BLaER1 treated with 17β-estradiol and CSF1 and Interleukin-3, amounts not matched to agents 10 nM and 100 nM (cell line): ENCODE measurements around the gene PRRC2C.
A peak's percentile ranks its signal among the peaks of the same experiment; 100 is the strongest.
"Not testable (repeated sequence)": the region's sequence is repeated elsewhere in the genome, so short reads cannot be mapped to it uniquely, and the experiment has no call there.

Experiments used
- H3K27ac ChIP-seq, 11 experiments: shearing (Covaris generic); formaldehyde crosslinking; 2 replicates each; pipeline ENCODE4 v1.8.1; 2022
- H3K27me3 ChIP-seq, 11 experiments: shearing (Covaris generic); formaldehyde crosslinking; 2 replicates each; pipeline ENCODE4 v1.8.1; 2022
- H3K36me3 ChIP-seq, 11 experiments: shearing (Covaris generic); formaldehyde crosslinking; 2 replicates each; pipeline ENCODE4 v1.8.1; 2022
- H3K4me1 ChIP-seq, 10 experiments: shearing (Covaris generic); formaldehyde crosslinking; 2 replicates each; pipeline ENCODE4 v1.8.1; 2022
- H3K4me2 ChIP-seq, 11 experiments: shearing (Covaris generic); formaldehyde crosslinking; 2 replicates each; pipeline ENCODE4 v1.8.1; 2022
- H3K4me3 ChIP-seq, 10 experiments: shearing (Covaris generic); formaldehyde crosslinking; 2 replicates each; pipeline ENCODE4 v1.8.1; 2022
- H3K9ac ChIP-seq, 11 experiments: shearing (Covaris generic); formaldehyde crosslinking; 2 replicates each; pipeline ENCODE4 v1.8.1; 2022
- H3K9me3 ChIP-seq, 11 experiments: shearing (Covaris generic); formaldehyde crosslinking; replicated peaks in 1 of 11; 2 replicates each; pipeline ENCODE4 v1.8.1; 2022
- H4K20me1 ChIP-seq, 11 experiments: shearing (Covaris generic); formaldehyde crosslinking; 2 replicates each; pipeline ENCODE4 v1.8.1; 2022
- Cebpa-rat ChIP-seq, 11 experiments: shearing (Covaris generic); IDR thresholded peaks; 2 replicates each; pipeline ENCODE4 v1.8.1; 2022

The PRRC2C gene

GRCh38 chr1:171582589-171582988 lies 97.3 kb downstream of the PRRC2C start:
- TF ChIP-seq Cebpa-rat (IDR thresholded peaks at IDR 0.05) = no peak
- peaks cover 94 to 100% (median 100%) of the 10 kb centered on the region in 11 experiments for H3K36me3 ChIP-seq
- no peak overlapping the region for H3K9ac ChIP-seq

GRCh38 chr1:171583591-171584201 lies 98.4 kb downstream of the PRRC2C start:
- Histone ChIP-seq H3K9me3 (no peaks in the 10 kb centered on the region), H3K4me1 (no peaks in the 10 kb centered on the region), H3K27ac (no peak overlapping the region), H3K4me3 (no peak overlapping the region), H3K4me2 (no peak overlapping the region), H4K20me1 (peaks cover 6 to 73% (median 19%) of the 10 kb centered on the region in 11 experiments; a peak in 16 of 22 replicates), H3K27me3 (no peaks in the 10 kb centered on the region), H3K36me3 (peaks cover 94 to 100% (median 100%) of the 10 kb centered on the region in 11 experiments), H3K9ac (no peak overlapping the region)
- no peak for TF ChIP-seq Cebpa-rat (IDR thresholded peaks at IDR 0.05)

More at GRCh38 chr1:171582589-171582988, 97.3 kb downstream of the PRRC2C start:
- no peaks in the 10 kb centered on the region for H3K27me3 ChIP-seq
- no peaks in the 10 kb centered on the region for H3K9me3 ChIP-seq
- no peaks in the 10 kb centered on the region for H3K4me1 ChIP-seq
- H3K27ac ChIP-seq = no peak overlapping the region
- H3K4me3 ChIP-seq = no peak overlapping the region
- no peak overlapping the region for H3K4me2 ChIP-seq
- peaks cover 7 to 77% (median 19%) of the 10 kb centered on the region in 11 experiments; a peak in 17 of 22 replicates for H4K20me1 ChIP-seq

- H3K4me2 ChIP-seq = no peak overlapping the region
- no peak for TF ChIP-seq Cebpa-rat (IDR thresholded peaks at IDR 0.05)
- no peak overlapping the region for H3K9ac ChIP-seq
- peaks cover 94 to 100% (median 100%) of the 10 kb centered on the region in 11 experiments for H3K36me3 ChIP-seq
- no peaks in the 10 kb centered on the region for H3K4me1 ChIP-seq
- H3K27ac ChIP-seq = no peak overlapping the region
- peaks cover 6 to 66% (median 22%) of the 10 kb centered on the region in 11 experiments; a peak in 16 of 22 replicates for H4K20me1 ChIP-seq
- no peaks in the 10 kb centered on the region for H3K27me3 ChIP-seq
- no peaks in the 10 kb centered on the region for H3K9me3 ChIP-seq
- H3K4me3 ChIP-seq = no peak overlapping the region
Observed at GRCh38 chr1:171585715-171586114, 100.4 kb downstream of the PRRC2C start.

GRCh38 chr1:171588230-171588629 lies 102.9 kb downstream of the PRRC2C start:
- no peak overlapping the region for H3K4me3 ChIP-seq
- peaks cover under 1 to 43% (median 7%) of the 10 kb centered on the region in 11 experiments; a peak in 14 of 22 replicates for H4K20me1 ChIP-seq
- H3K9ac ChIP-seq = no peak overlapping the region
- no peaks in the 10 kb centered on the region for H3K27me3 ChIP-seq
- H3K27ac ChIP-seq = no peak overlapping the region
- TF ChIP-seq Cebpa-rat (IDR thresholded peaks at IDR 0.05) = no peak
- no peaks in the 10 kb centered on the region for H3K4me1 ChIP-seq
- H3K9me3 ChIP-seq = no peaks in the 10 kb centered on the region
- peaks cover 97 to 100% (median 100%) of the 10 kb centered on the region in 11 experiments for H3K36me3 ChIP-seq
- H3K4me2 ChIP-seq = no peak overlapping the region

- H3K4me1 ChIP-seq = no peaks in the 10 kb centered on the region
- H3K27ac ChIP-seq = no peak overlapping the region
- peaks cover 97 to 100% (median 100%) of the 10 kb centered on the region in 11 experiments for H3K36me3 ChIP-seq
- peaks cover 0 to 32% (median 3%) of the 10 kb centered on the region in 11 experiments; a peak in 8 of 22 replicates for H4K20me1 ChIP-seq
- H3K9ac ChIP-seq = no peak overlapping the region
- no peaks in the 10 kb centered on the region for H3K27me3 ChIP-seq
- no peak for TF ChIP-seq Cebpa-rat (IDR thresholded peaks at IDR 0.05)
- no peak overlapping the region for H3K4me2 ChIP-seq
- H3K4me3 ChIP-seq = no peak overlapping the region
- no peaks in the 10 kb centered on the region for H3K9me3 ChIP-seq
Observed at GRCh38 chr1:171590022-171590421, 104.7 kb downstream of the PRRC2C start.

- Histone ChIP-seq H3K4me3 (no peak overlapping the region), H3K36me3 (peaks cover 55 to 79% (median 69%) of the 10 kb centered on the region in 11 experiments), H3K9me3 (peaks cover 0 to 6% (median 0%) of the 10 kb centered on the region in 11 experiments; a peak in 2 of 22 replicates), H3K4me1 (peaks cover 3 to 37% (median 18%) of the 10 kb centered on the region in 10 experiments; a peak in 18 of 20 replicates), H3K4me2 (no peak overlapping the region), H3K27ac (no peak overlapping the region), H3K27me3 (no peaks in the 10 kb centered on the region), H4K20me1 (peaks cover 0 to 5% (median 0%) of the 10 kb centered on the region in 11 experiments; a peak in 2 of 22 replicates), H3K9ac (no peak overlapping the region)
- no peak for TF ChIP-seq Cebpa-rat (IDR thresholded peaks at IDR 0.05)
Observed at GRCh38 chr1:171595324-171595723, 110.0 kb downstream of the PRRC2C start.

- no peak for TF ChIP-seq Cebpa-rat (IDR thresholded peaks at IDR 0.05)
- Histone ChIP-seq H3K4me3 (no peak overlapping the region), H3K9me3 (peaks cover 0 to 6% (median 0%) of the 10 kb centered on the region in 11 experiments; a peak in 2 of 22 replicates), H3K27me3 (no peaks in the 10 kb centered on the region), H3K36me3 (peaks cover 47 to 71% (median 61%) of the 10 kb centered on the region in 11 experiments), H3K4me2 (0 out of 22 replicates have a peak overlapping the region, but pooled peaks of 1 of the 11 experiments have one; percentile 8), H4K20me1 (no peaks in the 10 kb centered on the region; a peak in 2 of 22 replicates), H3K9ac (no peak overlapping the region), H3K4me1 (peaks cover 3 to 37% (median 25%) of the 10 kb centered on the region in 10 experiments; a peak in 18 of 20 replicates), H3K27ac (no peak overlapping the region)
Observed at GRCh38 chr1:171596119-171596518, 110.8 kb downstream of the PRRC2C start.

GRCh38 chr1:171596705-171597104 lies 111.4 kb downstream of the PRRC2C start:
- Histone ChIP-seq H3K9me3 (peaks cover 0 to 6% (median 0%) of the 10 kb centered on the region in 11 experiments; a peak in 2 of 22 replicates), H3K27me3 (no peaks in the 10 kb centered on the region), H4K20me1 (no peaks in the 10 kb centered on the region; a peak in 2 of 22 replicates), H3K4me2 (peak overlapping the region in 2 of 11 experiments; percentile 8 to 28; a peak in 2 of 22 replicates), H3K9ac (no peak overlapping the region), H3K36me3 (peaks cover 41 to 65% (median 55%) of the 10 kb centered on the region in 11 experiments), H3K27ac (peak overlapping the region in 1 of 11 experiments; percentile 24; a peak in 1 of 22 replicates), H3K4me3 (no peak overlapping the region), H3K4me1 (peaks cover 3 to 37% (median 26%) of the 10 kb centered on the region in 10 experiments; a peak in 18 of 20 replicates)
- no peak for TF ChIP-seq Cebpa-rat (IDR thresholded peaks at IDR 0.05)

GRCh38 chr1:171597203-171597602 lies 111.9 kb downstream of the PRRC2C start:
- Histone ChIP-seq H3K9ac (no peak overlapping the region), H4K20me1 (no peaks in the 10 kb centered on the region), H3K4me3 (no peak overlapping the region), H3K27me3 (no peaks in the 10 kb centered on the region), H3K4me2 (peak overlapping the region in 2 of 11 experiments; percentile 8 to 28; a peak in 3 of 22 replicates), H3K9me3 (peaks cover 0 to 6% (median 0%) of the 10 kb centered on the region in 11 experiments; a peak in 2 of 22 replicates), H3K4me1 (peaks cover 3 to 37% (median 26%) of the 10 kb centered on the region in 10 experiments; a peak in 18 of 20 replicates), H3K36me3 (peaks cover 36 to 60% (median 50%) of the 10 kb centered on the region in 11 experiments), H3K27ac (peak overlapping the region in 1 of 11 experiments; percentile 24; a peak in 1 of 22 replicates)
- no peak for TF ChIP-seq Cebpa-rat (IDR thresholded peaks at IDR 0.05)

- not testable (repeated sequence) for H3K9me3 ChIP-seq, H3K4me3 ChIP-seq, H3K9ac ChIP-seq, H3K27me3 ChIP-seq, H4K20me1 ChIP-seq
- Histone ChIP-seq H3K27ac (peak overlapping the region in 4 of 11 experiments; percentile 22 to 43 (median 28); a peak in 7 of 22 replicates), H3K4me1 (peaks cover 3 to 37% (median 25%) of the 10 kb centered on the region in 10 experiments; a peak in 18 of 20 replicates), H3K36me3 (peaks cover 7 to 29% (median 19%) of the 10 kb centered on the region in 11 experiments; a peak in 17 of 22 replicates), H3K4me2 (peak overlapping the region in 8 of 11 experiments; percentile 2 to 29 (median 14); a peak in 6 of 22 replicates)
Observed at GRCh38 chr1:171600310-171600709, 115.0 kb downstream of the PRRC2C start.
